Stimulated activated CD4-positive, alpha-beta T cell treated with anti-CD3 and anti-CD28 coated beads, Interleukin-12 subunit alpha, Interleukin-12 subunit beta, amount 100 ng/mL, for 48 hours (primary cell): ENCODE data around the gene SLC8A3.

Experiments used
- DNase-seq, 3 donors: peaks; one replicate each; pipeline ENCODE4 v3.0.0-alpha.2; 2020; ENCODE audit warnings: low read depth in 2 of 3, low spot score in 1 of 3

Gene SLC8A3

DNA sequence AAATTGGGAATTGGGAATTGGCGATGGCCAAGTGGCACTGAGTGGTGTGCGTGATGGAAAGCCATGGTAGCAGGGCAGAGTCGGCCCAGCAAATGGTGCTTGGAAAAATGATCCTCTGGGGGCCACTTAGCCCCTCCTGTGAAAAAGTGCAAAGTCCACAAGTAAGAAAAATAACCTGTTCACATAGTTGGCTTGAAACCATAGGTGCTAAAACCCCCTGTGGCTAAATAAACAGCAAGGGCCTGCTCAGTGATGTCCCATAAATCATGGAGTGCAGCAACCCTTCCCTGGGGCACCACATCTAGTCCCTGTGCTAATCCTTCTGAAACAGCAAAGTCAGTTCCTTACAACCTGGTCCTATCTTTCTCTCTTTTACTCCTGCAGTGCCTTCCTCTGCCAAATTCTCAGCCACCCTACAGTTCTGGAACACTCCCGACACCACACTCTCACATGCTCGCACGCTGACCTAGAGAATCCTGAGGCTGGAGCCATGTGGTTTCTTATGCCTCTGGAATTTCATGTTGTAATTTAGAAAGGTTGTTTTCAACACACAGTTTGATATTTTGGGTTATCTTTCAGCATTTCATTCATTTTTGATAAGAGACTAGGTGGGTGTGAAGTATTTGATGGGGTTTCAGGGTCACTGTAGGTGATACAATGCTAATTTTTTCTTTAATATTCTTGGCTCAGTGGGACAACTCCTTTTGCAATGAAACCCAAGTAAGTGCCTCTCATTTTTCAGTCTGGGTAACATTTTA lies 186.0 kb downstream of the SLC8A3 start:
- no peak for DNase-seq

DNA sequence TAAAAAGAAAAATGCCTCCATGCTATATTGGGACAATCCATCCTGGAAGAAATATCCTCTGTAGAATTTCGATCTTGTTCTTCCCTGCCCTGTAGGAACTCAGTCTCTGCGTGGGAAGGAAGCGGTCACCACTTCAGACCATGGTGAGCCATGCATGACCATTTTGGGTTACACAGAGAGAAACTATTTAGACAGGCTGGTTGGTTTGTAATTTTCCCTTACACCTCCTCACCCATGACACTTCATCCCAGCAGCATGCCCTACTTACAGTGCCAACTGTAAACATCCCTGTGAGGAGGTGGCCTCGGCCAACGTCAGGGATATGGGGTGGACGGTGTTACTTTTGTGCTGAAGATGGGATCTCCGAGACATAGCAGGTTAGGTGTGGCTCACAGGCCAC lies 188.2 kb downstream of the SLC8A3 start:
- no peak for DNase-seq

DNA sequence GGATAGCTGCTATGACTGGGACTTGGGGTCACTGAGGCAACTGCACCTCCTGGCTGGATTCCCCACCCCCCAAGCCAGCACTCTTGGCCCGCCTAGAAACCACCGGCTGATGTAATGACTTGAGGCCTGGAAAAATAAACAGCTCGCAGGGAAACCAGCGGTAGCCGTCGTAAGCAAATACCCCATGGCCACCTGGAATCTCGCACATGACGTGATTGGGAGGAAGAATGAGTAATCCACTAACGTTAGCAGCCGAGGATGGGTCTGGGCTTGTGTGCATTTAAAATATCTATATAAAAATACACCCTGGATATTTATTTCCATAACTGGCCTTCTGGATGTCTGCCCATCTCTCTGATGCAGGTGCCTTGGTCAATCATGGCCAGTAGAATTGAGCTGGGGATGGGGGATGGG lies 189.5 kb downstream of the SLC8A3 start:
- DNase-seq: no peak

- DNase-seq: no peak
These were observed 190.9 kb downstream of the SLC8A3 start for GRCh38 chr14:69997849-69998248.

GRCh38 chr14:69996216-69996615 lies 192.5 kb downstream of the SLC8A3 start:
- DNase-seq: no peak
